Neural crest cell (in vitro differentiated cells): ENCODE measurements around the gene SVBP. TPM values are rescaled to one million over a fixed set of nuclear protein-coding genes. Genes with fewer than 3 reads are reported as not detected.
A peak's percentile ranks its signal among the peaks of the same experiment; 100 is the strongest.
"Not testable (repeated sequence)": the region's sequence is repeated elsewhere in the genome, so short reads cannot be mapped to it uniquely, and the experiment has no call there.

Experiments used
- DNase-seq: peaks from one replicate; pipeline ENCODE4 v3.0.0; 2021; ENCODE audit warnings: low read depth, mixed read lengths, low spot score
- H3K27ac Mint-ChIP-seq: one replicate; pipeline ENCODE4 v1.8.0; 2021; ENCODE audit warnings: mild to moderate bottlenecking, mixed read lengths; ENCODE audit not compliant: unreplicated experiment
- H3K27me3 Mint-ChIP-seq: 2 replicates; pipeline ENCODE4 v1.8.0; 2021; ENCODE audit warnings: low read depth, mild to moderate bottlenecking, mixed read lengths
- H3K36me3 Mint-ChIP-seq: 2 replicates; pipeline ENCODE4 v1.8.0; 2021; ENCODE audit warnings: low read depth, mild to moderate bottlenecking, mixed read lengths
- H3K4me1 Mint-ChIP-seq: 2 replicates; pipeline ENCODE4 v1.8.0; 2021; ENCODE audit warnings: mixed read lengths
- H3K4me3 Mint-ChIP-seq: one replicate; pipeline ENCODE4 v1.8.0; 2021; ENCODE audit warnings: mild to moderate bottlenecking, mixed read lengths
- H3K9me3 Mint-ChIP-seq: 2 replicates; pipeline ENCODE4 v1.8.0; 2021; ENCODE audit warnings: mixed read lengths
- CTCF ChIP-seq: fragments of 200-600 bp; sonication (generic); conservative IDR thresholded peaks from 2 replicates; pipeline ENCODE4 v1.5.0; 2021; ENCODE audit warnings: antibody characterized with exemption, mild to moderate bottlenecking
- long read RNA-seq: library from polyadenylated mRNA; unstranded; transcript quantifications from one replicate; pipeline ENCODE4 v2.0.0, GENCODE V29; 2020
- total RNA-seq: library from RNA; stranded (reverse); gene quantifications from 2 replicates; pipeline ENCODE4 v1.2.1, GENCODE V29; 2021

Gene SVBP
- total RNA-seq, result 46.5 and 47.9 TPM in 2 replicates
- long read RNA-seq, transcript SVBP-201 (3 exons, 658 nt), result major isoform, 23 of 26 reads
- long read RNA-seq, partial matches to known transcripts, result 0 of 26 reads
- long read RNA-seq, other reads (novel, unspliced or antisense), result 3 of 26 reads

- peak; percentile 95 for DNase-seq
- Mint-ChIP-seq H3K36me3 (peaks cover 4% of the 10 kb centered on the region), H3K9me3 (no peaks in the 10 kb centered on the region), H3K4me3 (peak within 1 kb of the TSS; percentile 83), H3K27ac (peak within 1 kb of the TSS; percentile 90), H3K27me3 (no peaks in the 10 kb centered on the region), H3K4me1 (peaks cover 35% of the 10 kb centered on the region)
- TF ChIP-seq CTCF, result no peak
Observed at GRCh38 chr1:42816585-42817439, at the start of gene SVBP, which contains the start of gene ERMAP. Gene SVBP (minus strand): TSS chr1:42817397. CDS start chr1:42816544, 853 bp downstream. Gene ERMAP (plus strand): TSS chr1:42817122. CDS start chr1:42830449, 13,327 bp downstream.

GRCh38 chr1:42866549-42866948 is 49.4 kb upstream of the SVBP start:
- Mint-ChIP-seq H3K36me3 (peaks cover 2% of the 10 kb centered on the region), H3K9me3 (peaks cover 6% of the 10 kb centered on the region), H3K27ac (no peak overlapping the region), H3K4me1 (no peaks in the 10 kb centered on the region), H3K4me3 (no peak overlapping the region), H3K27me3 (peaks cover 9% of the 10 kb centered on the region)
- no peak for TF ChIP-seq CTCF
- no peak for DNase-seq

GRCh38 chr1:42861014-42861399 is 43.8 kb upstream of the SVBP start:
- no peak for DNase-seq
- Mint-ChIP-seq H3K27me3 (peaks cover 16% of the 10 kb centered on the region), H3K4me1 (no peaks in the 10 kb centered on the region), H3K4me3 (no peak overlapping the region), H3K9me3 (peaks cover 44% of the 10 kb centered on the region), H3K36me3 (peaks cover 45% of the 10 kb centered on the region), H3K27ac (no peak overlapping the region)
- no peak for TF ChIP-seq CTCF

GRCh38 chr1:42860339-42861013 is 43.3 kb upstream of the SVBP start:
- peaks cover 50% of the 10 kb centered on the region for H3K36me3 Mint-ChIP-seq
- peaks cover 15% of the 10 kb centered on the region for H3K27me3 Mint-ChIP-seq
- H3K27ac Mint-ChIP-seq, result no peak overlapping the region
- peaks cover 48% of the 10 kb centered on the region for H3K9me3 Mint-ChIP-seq
- H3K4me1 Mint-ChIP-seq, result no peaks in the 10 kb centered on the region
- no peak overlapping the region for H3K4me3 Mint-ChIP-seq
- TF ChIP-seq CTCF, result peak; percentile 37
- DNase-seq, result no peak

- not testable (repeated sequence) for H3K27ac Mint-ChIP-seq, DNase-seq, H3K4me3 Mint-ChIP-seq, H3K4me1 Mint-ChIP-seq
- H3K9me3 Mint-ChIP-seq, result peaks cover 48% of the 10 kb centered on the region
- peaks cover 53% of the 10 kb centered on the region for H3K36me3 Mint-ChIP-seq
- peaks cover 12% of the 10 kb centered on the region for H3K27me3 Mint-ChIP-seq
Observed at GRCh38 chr1:42859366-42859765, 42.2 kb upstream of the SVBP start.

- H3K27me3 Mint-ChIP-seq, result not testable (repeated sequence)
Observed at GRCh38 chr1:42856554-42856953, 39.4 kb upstream of the SVBP start.

More at GRCh38 chr1:42856554-42856953, 39.4 kb upstream of the SVBP start:
- peaks cover 70% of the 10 kb centered on the region for H3K36me3 Mint-ChIP-seq
- H3K4me1 Mint-ChIP-seq, H3K4me3 Mint-ChIP-seq, DNase-seq, H3K27ac Mint-ChIP-seq: not testable (repeated sequence)
- H3K9me3 Mint-ChIP-seq, result peaks cover 48% of the 10 kb centered on the region
